Keratinocyte (primary cell): Measurements from ENCODE around the gene KRTAP4-6. TPM values are rescaled to one million over a fixed set of nuclear protein-coding genes. Genes with fewer than 3 reads are reported as not detected.

Experiments used
- DNase-seq: peaks from one replicate; pipeline ENCODE4 v3.0.0-alpha.2; 2011; ENCODE audit warnings: low read depth, missing footprints, low spot score
- FAIRE-seq: peaks from 2 replicates; lab custom pipeline; 2011; peaks lifted over from hg19 to GRCh38; lab: Jason Lieb, UNC
- H2AFZ ChIP-seq: 2 replicates; pipeline ENCODE4 v1.6.0; 2012; ENCODE audit warnings: low read length, control low read depth, inconsistent platforms; ENCODE audit not compliant: control insufficient read depth
- H3K27ac ChIP-seq: 2 replicates; pipeline ENCODE4 v1.5.1; 2011; ENCODE audit warnings: low read length; ENCODE audit not compliant: control insufficient read depth, insufficient read depth
- H3K27me3 ChIP-seq: 3 replicates; pipeline ENCODE4 v1.6.0; 2011; ENCODE audit warnings: low read length; ENCODE audit not compliant: control insufficient read depth, insufficient read depth; ENCODE audit errors: extremely low read depth
- H3K36me3 ChIP-seq, 2 experiments: 2 replicates in 1 of 2; 3 replicates in 1 of 2; pipeline ENCODE4 v1.5.1; 2011; ENCODE audit warnings: low read length in 2 of 2, mild to moderate bottlenecking in 1 of 2; ENCODE audit not compliant: control insufficient read depth in 2 of 2, insufficient read depth in 2 of 2; ENCODE audit errors: extremely low read depth in 1 of 2
- H3K4me1 ChIP-seq: 3 replicates; pipeline ENCODE4 v1.5.1; 2011; ENCODE audit warnings: low read length; ENCODE audit not compliant: control insufficient read depth, insufficient read depth; ENCODE audit errors: extremely low read depth
- H3K4me2 ChIP-seq: 3 replicates; pipeline ENCODE4 v1.6.0; 2011; ENCODE audit warnings: low read depth, low read length; ENCODE audit not compliant: control insufficient read depth, insufficient read depth; ENCODE audit errors: extremely low read depth
- H3K4me3 ChIP-seq, 3 experiments: fragments of 200-600 bp in 1 of 3; sonication (generic) in 1 of 3; 2 replicates in 2 of 3; 3 replicates in 1 of 3; pipeline ENCODE4 v1.5.1; 2011 to 2016; ENCODE audit warnings: low read length in 3 of 3, mild to moderate bottlenecking in 3 of 3, control low read depth in 2 of 3, inconsistent platforms in 1 of 3, low read depth in 1 of 3, mixed read lengths in 1 of 3, mixed run types in 1 of 3, moderate library complexity in 1 of 3; ENCODE audit not compliant: control insufficient read depth in 2 of 3, insufficient read depth in 2 of 3; ENCODE audit errors: extremely low read depth in 1 of 3
- H3K79me2 ChIP-seq: 2 replicates; pipeline ENCODE4 v1.6.0; 2012; ENCODE audit warnings: low read length; ENCODE audit not compliant: control insufficient read depth, insufficient read depth
- H3K9ac ChIP-seq: 3 replicates; pipeline ENCODE4 v1.6.0; 2011; ENCODE audit warnings: low read length; ENCODE audit not compliant: control insufficient read depth, insufficient read depth; ENCODE audit errors: extremely low read depth
- H3K9me1 ChIP-seq: 3 replicates; pipeline ENCODE4 v1.6.0; 2011; ENCODE audit warnings: low read length; ENCODE audit not compliant: control insufficient read depth, insufficient read depth; ENCODE audit errors: extremely low read depth
- H3K9me3 ChIP-seq: 2 replicates; pipeline ENCODE4 v1.5.1; 2012; ENCODE audit warnings: low read depth, low read length; ENCODE audit not compliant: control insufficient read depth
- H4K20me1 ChIP-seq: 3 replicates; pipeline ENCODE4 v1.6.0; 2011; ENCODE audit warnings: low read length; ENCODE audit not compliant: control insufficient read depth, insufficient read depth; ENCODE audit errors: extremely low read depth
- CTCF ChIP-seq, 3 experiments: IDR thresholded peaks in 1 of 3; conservative IDR thresholded peaks in 1 of 3; optimal IDR thresholded peaks in 1 of 3; 2 replicates in 2 of 3; 3 replicates in 1 of 3; pipeline versions ENCODE3 to v1.5.1; 2011; ENCODE audit warnings: low read length in 3 of 3, mild to moderate bottlenecking in 3 of 3, moderate library complexity in 2 of 3, control low read depth in 1 of 3, inconsistent platforms in 1 of 3; ENCODE audit not compliant: insufficient read depth in 2 of 3; ENCODE audit errors: extremely low read depth in 1 of 3
- EZH2 ChIP-seq: IDR thresholded peaks from one replicate; pipeline ENCODE4 v1.6.1; 2012; ENCODE audit warnings: inconsistent platforms, mild to moderate bottlenecking, low read length, moderate library complexity
- dilution Hi-C: fragments of 300-500 bp; cut with MboI; formaldehyde crosslinking; loops from one replicate; pipeline ENCODE4 v1.7.0; 2020; ENCODE audit warnings: low sequenced_read_pairs; ENCODE audit not compliant: extremely low pct_ligation_motif_present
- polyA plus RNA-seq, 5 experiments: library from polyadenylated mRNA; depleted of rRNA in 3 of 5; stranded (reverse) in 3 of 5; stranded (forward) in 1 of 5; unstranded in 1 of 5; fragments of >200 nt; gene quantifications; 1 replicate in 1 of 5; 2 replicates in 3 of 5; 3 replicates in 1 of 5; pipeline versions ENCODE4 v1.2.1 to v1.2.3, GENCODE V29; 2011 to 2012; ENCODE audit warnings: missing spikeins in 2 of 5, low read depth in 1 of 5, low replicate concordance in 1 of 5

The KRTAP4-6 gene
- polyA plus RNA-seq, 1 donor (not counting 4 experiments of a cell fraction or from before 2014, with no cell fraction given), result not detected

GRCh38 chr17:41176744-41177387 lies 36.5 kb upstream of the KRTAP4-6 start:
- dilution Hi-C loops, result no loop called here
- no peaks in the 10 kb centered on the region for H3K27me3 ChIP-seq
- peaks cover 9% of the 10 kb centered on the region for H3K4me1 ChIP-seq
- H3K36me3 ChIP-seq, result no peaks in the 10 kb centered on the region
- FAIRE-seq (no peak), DNase-seq (no peak)
- H3K4me3 ChIP-seq, result no peak overlapping the region
- H3K9me1 ChIP-seq, result no peaks in the 10 kb centered on the region
- no peak overlapping the region for H3K27ac ChIP-seq
- no peaks in the 10 kb centered on the region for H4K20me1 ChIP-seq
- H3K4me2 ChIP-seq, result no peak overlapping the region
- no peaks in the 10 kb centered on the region for H3K79me2 ChIP-seq
- no peak overlapping the region for H2AFZ ChIP-seq
- no peak overlapping the region for H3K9ac ChIP-seq
- TF ChIP-seq CTCF (optimal IDR thresholded peaks at IDR 0.05 in 1 of 3, IDR thresholded peaks at IDR 0.05 in 1 of 3, conservative IDR thresholded peaks at IDR 0.05 in 1 of 3; ENCODE audit: extremely low read depth in 1 of 3, insufficient read depth in 2 of 3, low read length in 3 of 3) (no peak), EZH2 (no peak)
- H3K9me3 ChIP-seq, result no peaks in the 10 kb centered on the region

GRCh38 chr17:41171886-41172285 lies 31.5 kb upstream of the KRTAP4-6 start:
- Histone ChIP-seq H3K4me1 (no peaks in the 10 kb centered on the region), H3K27me3 (no peaks in the 10 kb centered on the region), H3K9me3 (no peaks in the 10 kb centered on the region), H3K36me3 (no peaks in the 10 kb centered on the region), H3K9me1 (no peaks in the 10 kb centered on the region), H3K9ac (no peak overlapping the region), H4K20me1 (no peaks in the 10 kb centered on the region), H3K4me3 (no peak overlapping the region), H3K4me2 (no peak overlapping the region), H3K79me2 (no peaks in the 10 kb centered on the region), H3K27ac (no peak overlapping the region), H2AFZ (no peak overlapping the region)
- FAIRE-seq, result no peak
- dilution Hi-C loops, result no loop called here
- DNase-seq, result no peak
- TF ChIP-seq EZH2 (no peak), CTCF (optimal IDR thresholded peaks at IDR 0.05 in 1 of 3, IDR thresholded peaks at IDR 0.05 in 1 of 3, conservative IDR thresholded peaks at IDR 0.05 in 1 of 3; ENCODE audit: extremely low read depth in 1 of 3, insufficient read depth in 2 of 3, low read length in 3 of 3) (no peak)
